ENCODE results near the gene HOXD10.

Gene HOXD10

DNA sequence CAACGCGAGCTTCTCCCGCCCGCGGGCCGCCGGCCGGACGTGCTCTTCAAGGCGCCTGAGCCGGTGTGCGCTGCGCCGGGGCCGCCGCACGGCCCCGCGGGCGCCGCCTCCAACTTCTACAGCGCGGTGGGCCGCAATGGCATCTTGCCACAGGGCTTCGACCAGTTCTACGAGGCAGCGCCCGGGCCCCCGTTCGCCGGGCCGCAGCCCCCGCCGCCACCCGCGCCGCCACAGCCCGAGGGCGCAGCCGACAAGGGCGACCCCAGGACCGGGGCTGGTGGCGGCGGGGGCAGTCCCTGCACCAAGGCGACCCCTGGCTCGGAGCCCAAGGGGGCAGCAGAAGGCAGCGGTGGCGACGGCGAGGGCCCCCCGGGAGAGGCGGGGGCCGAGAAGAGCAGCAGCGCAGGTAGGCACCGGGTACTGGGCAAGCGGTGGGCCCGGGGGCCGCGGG lies 8.8 kb upstream of the HOXD10 start:
- no peak for DNase-seq

DNA sequence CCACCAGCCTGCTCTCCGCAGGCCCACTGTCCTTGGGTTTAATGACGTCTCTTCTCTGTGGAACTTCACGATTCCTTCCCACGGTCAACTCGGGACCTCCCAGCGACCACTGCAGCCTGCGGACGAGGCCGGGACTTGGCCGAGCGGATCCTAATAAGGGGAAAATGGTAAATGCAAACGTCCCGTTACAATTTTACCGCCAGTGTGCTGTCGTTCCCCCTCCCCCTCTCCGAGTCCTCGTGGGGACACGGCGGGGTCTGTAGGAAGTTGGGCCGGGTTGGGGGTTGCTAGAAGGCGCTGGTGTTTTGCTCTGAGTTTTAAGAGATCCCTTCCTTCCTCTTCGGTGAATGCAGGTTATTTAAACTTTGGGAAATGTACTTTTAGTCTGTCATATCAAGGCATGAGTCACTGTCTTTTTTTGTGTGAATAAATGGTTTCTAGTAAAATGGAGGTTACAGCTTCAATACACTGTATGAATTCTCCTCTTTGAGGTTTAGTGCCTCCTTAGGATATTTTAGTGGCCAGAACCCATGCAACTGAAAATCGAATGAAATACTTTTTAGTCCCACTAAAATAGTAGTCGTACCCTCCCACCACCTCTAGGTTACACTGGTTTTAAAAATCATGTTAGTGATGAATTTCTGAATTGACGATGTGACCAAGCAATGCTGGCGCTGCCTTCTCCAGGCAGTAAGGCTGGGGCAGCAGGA lies 7.2 kb upstream of the HOXD10 start:
- no peak for DNase-seq

DNA sequence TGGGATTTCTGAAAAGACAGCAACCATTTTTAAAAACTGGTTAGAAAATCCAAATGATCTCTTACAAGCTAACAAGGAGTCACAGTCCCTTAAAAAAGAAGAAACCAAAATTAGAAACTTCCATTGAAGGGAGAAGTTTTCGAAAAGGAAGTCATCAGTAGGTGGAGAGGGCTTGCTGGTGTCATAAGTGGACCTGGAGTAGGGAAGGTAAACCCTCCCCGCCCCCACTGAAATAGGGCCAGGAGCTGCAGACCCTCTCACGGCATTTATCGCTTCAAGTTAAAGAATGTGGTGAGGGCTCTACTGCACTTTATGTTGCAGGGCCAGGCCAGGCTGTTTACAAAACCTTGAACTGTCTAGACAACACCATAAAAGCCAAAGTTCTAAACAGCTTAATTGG lies 6.6 kb upstream of the HOXD10 start:
- DNase-seq = no peak

DNA sequence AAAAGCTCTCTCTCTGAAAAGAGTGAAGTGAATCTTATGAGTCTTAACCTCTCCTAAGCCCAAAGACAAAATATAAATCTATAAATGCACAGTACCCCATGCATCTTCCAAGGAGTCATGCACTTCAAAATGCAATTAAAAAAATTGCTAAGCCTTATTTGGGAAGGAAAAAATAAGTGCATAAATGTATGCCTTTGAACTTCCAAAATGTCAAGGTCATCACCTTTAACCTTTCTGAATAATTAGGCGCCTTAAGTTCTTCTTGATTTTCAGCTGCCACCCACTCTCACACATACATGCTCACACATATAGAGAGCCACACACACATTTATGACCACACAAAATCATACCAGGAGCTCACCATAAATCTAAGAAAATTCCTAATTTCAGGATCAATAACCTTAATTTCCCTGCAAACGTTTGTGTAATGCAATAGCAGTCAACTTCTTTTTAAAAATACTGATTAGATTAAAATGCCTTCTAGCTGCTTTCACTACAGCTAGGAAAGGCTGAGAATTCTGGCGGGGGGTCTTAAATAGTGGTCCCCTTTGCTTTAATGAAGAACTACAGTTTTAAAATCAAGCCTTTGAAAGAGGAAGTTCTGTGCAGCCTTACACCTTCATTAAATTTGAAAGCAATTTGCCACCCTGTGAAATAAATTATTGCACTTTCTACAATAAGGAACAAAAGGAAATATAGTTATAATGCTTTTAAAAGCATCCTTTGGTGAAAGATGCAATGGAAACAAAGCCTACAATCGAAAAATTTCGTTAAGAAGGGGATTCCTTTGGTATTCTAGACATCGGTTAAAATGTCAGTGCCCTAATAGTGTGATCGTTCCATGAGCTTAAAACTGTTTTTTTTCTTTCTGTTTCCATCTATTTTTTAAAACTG lies 5.9 kb upstream of the HOXD10 start:
- no peak for DNase-seq

DNA sequence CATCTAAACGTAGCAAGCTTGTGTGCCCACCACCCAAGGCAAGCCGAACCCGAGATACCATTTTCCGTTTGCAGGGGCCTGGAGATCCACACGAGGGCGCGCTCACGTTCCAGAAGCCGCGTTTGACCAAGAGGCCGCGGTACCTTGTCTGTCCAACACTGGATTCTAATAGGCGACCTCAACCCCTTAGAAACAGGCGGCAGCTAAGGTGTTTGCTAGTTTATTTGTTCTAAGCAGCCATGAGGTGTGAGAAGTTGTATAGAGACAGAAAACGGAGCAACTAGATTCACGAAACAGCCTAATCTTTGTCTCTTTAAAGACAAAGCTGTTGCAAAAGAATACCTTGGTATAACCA lies 5.3 kb upstream of the HOXD10 start:
- DNase-seq = no peak

DNA sequence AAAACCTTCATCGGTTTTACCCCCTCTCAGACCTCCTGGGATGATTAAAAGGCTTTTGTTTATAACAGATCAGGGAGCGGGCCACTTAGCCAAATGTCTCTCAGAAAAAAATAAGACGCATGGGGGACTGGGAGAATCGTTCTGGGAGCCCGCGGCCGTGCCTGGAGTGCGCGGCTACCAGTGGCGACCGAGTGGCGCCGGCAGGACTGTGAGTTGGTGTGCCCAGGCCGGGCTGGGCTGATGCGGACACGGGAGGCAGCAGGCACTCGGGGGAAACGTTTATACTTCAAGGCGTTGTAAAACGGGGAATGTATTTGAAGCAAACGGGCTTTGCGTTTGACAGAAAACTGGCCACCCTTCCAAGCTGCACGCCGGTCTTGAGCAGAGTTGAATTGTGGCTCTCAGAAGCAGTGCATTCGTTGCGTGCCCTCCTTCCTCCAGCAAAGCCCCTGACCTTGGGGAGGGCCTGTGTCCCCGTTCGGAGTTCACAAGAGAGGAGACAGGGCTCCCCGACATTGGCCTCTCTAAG lies 4.7 kb upstream of the HOXD10 start:
- DNase-seq = no peak

DNA sequence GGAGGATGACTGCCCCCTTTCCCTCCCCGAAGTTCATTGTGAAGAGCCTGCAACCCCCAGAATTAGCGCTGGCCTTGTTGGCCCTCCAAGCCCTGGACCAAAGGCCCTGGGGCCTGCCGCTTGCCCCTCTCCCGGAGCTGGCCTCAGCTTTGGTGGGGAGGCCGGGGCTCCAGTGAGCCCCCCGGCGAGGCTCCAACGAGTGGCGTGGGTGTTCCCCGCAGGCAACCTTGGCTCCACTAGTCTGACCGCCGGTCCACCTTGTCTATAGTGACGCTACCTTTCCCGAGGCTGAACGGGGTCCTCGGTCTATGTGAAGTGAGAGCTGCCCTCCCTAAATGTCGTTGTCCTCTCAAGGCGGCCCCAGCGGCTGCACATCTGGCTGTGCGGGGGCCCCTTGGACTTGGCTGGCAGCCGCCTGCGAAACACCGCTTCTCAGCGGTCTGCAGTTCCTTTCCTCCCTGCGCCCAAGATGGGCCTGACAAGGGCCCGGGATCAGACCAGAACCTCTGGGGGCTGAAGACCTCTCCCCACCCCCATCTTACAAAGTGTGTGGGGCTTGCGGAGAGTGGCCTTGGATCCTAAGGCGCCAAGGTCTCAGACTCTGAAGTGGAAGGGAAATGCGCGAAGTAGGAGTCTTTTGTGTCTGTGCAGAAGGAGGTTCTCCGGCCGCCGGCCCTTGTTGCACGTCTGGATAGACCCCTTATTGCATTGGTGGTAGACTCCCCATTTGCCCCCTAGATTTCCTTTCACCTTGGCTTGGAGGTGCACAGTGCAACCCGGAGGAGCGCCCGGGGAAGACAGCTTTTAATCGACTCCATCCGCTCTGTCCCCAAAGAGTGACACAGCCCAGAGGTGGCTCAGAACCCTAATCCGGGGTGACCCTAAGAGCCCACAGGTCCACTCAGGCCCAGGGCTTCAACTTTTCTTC lies 3.9 kb upstream of the HOXD10 start:
- no peak for DNase-seq

DNA sequence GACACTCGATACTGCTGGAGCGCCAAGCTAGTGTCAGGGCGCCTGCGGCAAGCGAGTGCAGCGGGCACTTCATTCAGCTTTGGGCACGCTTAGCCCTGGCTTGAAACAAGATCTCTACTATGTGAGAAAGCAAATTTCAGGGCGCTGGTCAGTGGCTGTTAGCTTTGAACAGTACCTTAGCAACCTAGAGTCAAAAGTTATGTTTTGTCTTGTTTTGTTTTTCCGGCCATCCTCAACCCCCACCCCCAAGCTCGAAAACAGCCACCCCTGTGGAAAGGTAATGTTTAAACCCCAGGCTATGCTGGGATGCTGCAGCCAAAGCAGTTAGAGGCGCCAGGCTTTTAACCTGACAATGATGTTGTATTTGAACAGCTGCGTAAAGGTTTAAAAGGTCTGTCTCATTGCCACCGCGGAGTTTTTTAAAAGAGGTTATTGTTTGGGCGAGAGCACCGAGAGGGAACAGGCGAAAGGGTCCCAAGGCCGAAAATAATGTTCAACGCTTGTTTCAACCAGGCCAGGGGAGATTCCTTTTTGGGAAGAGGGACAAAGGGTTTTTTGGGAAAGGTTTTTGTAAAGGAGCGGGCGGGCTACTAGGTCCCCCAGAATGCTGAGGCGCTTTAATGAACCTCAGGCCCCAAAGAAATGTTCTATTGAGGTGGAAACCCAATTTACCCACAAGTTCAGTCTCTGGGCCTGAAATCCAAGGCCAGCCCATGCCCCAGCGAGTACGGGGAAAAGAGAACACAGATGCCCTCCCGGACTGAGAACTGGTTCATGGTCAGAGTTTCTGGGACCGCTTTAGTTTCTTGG lies 2.3 kb upstream of the HOXD10 start:
- no peak for DNase-seq

DNA sequence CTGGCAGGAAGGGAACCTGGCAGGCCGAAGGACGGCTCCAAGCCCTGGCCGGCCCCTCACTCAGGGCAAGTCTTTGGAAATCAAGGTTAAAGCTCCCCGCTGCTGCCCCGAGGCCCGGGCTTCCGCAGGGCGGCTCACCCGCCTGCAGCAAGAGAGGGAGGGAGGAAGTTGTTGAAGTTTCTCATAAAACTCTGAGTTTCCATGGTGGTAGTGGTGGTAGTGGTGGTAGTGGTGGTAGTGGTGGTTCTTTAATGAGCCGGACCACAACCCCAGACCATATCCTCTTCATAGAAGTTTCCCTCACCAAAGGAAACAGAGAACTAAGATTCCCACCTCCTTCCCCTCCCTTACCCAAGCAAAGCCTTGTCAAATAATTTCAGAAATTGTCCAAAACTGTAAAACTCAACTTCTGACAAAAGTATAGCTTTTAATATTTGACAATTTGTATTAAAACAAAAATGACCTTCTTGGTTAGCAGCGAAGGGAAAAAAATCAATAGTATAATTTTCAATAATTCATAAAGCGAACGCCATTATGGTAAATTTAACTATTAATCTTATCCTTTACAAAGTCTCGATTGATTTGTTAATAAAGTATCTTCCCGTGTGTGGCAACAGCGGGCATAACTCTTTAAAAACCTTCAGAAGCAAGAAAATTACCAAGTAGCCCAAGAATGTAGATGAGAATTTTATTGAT lies 1.5 kb upstream of the HOXD10 start:
- DNase-seq = no peak

DNA sequence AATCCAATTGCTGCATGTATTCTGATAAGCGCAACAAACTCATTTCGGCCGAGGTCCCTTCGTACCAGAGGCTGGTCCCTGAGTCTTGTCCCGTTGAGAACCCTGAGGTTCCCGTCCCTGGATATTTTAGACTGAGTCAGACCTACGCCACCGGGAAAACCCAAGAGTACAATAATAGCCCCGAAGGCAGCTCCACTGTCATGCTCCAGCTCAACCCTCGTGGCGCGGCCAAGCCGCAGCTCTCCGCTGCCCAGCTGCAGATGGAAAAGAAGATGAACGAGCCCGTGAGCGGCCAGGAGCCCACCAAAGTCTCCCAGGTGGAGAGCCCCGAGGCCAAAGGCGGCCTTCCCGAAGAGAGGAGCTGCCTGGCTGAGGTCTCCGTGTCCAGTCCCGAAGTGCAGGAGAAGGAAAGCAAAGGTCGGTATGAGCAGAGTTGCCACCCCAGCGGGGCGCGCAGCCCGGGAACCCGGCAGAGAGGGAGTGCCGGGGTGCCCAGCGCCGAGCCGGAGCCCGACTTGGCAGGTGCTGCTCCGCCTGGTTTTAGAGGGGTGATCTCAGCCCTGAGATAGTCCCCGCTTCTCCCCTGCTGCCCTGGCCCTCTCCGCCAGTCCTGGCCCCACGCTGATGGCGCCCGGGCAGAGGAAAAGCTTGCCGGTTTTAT lies 714 bp downstream of the HOXD10 start:
- DNase-seq = no peak

DNA sequence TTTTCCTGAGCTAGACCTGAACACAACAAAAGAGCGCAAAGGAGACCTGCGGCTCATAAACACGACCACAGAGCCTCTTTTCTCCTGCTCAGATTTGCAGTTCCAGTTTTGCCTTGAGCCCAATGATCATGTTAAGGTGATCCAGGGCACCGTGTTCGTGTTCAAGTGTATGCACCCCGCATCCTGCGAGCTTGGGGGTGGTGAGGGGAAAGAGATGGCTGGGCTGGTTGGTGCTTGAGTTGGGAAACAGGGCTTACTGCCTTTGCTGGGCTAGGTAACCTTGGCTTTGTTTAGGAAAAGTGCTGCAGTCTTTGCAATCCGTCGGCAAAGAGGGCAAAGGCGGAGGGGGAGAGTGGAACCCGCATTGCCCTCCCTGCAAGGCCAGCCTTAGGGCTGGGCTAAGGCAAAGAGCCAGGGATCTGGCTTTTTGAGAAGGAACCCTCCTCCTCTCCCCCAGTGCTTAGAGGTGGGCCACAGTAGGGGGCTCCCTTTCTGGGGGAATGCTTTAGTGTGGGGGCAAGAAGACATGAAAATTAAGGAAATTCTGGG lies 1.3 kb downstream of the HOXD10 start:
- DNase-seq = no peak

DNA sequence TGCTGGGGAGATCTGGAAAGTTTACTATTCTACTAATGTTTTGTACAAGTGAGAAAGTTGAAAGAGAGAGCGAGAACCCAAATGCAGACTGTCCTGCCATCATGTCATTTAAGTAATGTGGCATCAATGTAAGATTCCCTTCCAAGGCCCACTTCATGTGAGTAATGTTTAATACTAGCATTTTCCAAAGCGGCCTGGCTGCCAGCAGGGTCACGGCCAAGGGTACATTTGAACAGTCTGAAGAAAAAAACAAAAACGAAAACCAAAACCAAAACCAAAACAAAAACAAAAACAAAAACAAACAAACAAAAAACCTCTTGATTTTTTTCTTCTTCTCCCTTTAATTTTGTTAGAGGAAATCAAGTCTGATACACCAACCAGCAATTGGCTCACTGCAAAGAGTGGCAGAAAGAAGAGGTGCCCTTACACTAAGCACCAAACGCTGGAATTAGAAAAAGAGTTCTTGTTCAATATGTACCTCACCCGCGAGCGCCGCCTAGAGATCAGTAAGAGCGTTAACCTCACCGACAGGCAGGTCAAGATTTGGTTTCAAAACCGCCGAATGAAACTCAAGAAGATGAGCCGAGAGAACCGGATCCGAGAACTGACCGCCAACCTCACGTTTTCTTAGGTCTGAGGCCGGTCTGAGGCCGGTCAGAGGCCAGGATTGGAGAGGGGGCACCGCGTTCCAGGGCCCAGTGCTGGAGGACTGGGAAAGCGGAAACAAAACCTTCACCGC lies 2.2 kb downstream of the HOXD10 start:
- no peak for DNase-seq

DNA sequence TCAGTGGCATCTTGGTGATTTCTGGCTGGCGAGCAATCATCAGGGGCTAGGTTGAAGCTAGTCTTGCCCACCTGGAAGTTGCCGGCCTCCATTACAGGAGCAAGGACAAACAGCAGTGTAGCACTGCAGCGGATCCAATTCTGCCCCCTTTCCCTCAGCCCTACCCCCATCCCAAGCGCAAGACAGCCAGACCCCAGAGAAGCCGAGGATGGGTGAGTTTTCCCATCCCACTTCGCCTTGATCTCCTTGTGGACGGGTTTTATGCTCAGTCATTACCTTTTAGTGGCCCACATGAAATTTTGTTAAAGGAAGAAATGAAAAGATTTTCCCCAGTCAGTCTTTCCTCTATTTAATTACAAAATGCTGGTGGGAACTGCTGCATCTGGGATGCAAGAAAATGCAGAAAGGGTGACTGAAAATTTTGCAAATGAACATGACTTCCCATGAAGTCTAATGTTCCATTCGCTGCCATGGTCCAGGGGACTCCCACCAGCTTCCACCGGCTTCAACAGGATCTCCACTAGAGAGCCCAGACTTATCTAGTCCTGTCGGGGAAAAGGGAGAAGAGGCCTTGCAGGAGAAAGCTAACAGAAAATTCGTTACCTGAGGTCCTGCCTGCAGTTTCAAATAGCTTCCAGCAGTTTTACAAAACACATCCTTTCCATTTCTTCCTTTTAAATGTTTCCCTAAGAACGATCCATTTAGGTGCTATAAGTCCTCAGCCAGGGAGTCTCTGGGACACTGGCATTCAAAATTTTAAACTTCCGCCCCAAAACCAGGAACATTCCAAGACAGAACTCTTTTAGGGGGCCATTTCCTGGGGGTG lies 4.0 kb downstream of the HOXD10 start:
- DNase-seq = no peak

DNA sequence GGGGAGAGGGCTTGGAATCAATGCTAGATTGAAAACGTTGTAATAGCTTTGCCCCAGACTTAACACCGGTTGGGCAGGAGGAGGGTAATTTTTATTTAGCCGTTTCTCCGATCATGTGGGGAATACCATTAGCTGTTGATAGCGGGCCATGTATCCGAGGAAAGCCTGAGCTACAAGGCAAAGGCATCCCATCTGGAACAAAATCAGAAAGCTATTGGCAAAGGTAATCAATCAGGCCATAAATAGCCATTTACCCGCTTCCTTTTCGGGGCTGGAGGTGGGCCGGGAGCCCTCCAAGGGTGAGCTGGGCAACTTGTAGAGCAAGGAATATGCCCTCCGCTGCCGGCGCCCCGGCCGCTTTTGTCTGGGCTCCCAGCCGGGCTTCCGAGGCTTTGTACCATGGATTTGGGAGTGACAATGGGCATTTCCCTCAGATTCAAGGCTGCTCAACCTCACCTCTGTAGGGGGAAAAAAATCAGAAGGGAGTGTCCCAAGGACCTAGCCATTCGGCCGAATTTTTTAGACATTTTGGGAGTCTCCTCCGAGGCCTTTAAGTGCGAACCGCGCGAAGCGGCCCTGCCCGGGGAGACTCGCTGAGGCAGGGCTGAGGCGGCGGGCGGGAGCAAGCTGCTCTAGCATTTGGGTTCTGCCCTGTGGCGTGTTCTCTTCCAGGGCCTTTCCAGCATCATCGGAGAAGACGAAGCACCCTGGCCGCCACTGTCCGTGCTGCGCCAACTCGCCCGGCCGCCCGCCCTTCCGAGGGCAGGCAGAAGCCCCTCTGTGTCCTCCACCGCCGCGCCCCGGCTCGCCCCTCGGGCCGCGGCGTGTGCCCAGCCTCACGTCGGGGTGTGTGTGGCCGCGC lies 4.8 kb downstream of the HOXD10 start:
- no peak for DNase-seq

DNA sequence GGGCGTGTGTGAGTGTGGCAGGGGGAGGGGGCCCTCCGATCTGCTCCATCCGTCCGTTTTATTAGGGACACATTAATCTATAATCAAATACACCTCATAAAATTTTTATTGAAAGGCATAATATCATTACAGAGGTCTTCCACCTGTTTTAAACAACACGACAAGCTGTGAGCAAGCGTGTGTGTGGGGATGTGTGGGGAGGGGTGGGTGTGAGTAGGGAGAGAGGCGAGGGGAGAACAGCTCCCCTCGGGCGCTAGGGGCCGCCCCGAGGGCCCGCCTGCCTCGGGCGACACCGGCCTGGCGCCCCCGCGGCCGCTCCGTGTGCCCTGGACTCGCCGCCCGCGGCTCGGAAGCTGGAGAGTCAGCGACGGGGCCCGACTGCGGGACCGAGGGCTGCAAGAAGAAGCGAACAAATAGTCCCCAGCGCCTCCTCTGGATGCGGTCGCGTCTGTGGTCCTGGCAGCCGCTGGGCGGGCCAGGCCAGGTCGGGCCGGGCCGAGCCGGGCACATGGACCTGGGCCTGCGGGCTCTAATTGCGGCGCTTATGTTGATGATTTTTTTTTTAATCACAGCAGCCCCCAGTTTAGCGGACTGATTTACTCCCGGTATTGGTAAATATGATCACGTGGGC lies 5.6 kb downstream of the HOXD10 start:
- DNase-seq = no peak

DNA sequence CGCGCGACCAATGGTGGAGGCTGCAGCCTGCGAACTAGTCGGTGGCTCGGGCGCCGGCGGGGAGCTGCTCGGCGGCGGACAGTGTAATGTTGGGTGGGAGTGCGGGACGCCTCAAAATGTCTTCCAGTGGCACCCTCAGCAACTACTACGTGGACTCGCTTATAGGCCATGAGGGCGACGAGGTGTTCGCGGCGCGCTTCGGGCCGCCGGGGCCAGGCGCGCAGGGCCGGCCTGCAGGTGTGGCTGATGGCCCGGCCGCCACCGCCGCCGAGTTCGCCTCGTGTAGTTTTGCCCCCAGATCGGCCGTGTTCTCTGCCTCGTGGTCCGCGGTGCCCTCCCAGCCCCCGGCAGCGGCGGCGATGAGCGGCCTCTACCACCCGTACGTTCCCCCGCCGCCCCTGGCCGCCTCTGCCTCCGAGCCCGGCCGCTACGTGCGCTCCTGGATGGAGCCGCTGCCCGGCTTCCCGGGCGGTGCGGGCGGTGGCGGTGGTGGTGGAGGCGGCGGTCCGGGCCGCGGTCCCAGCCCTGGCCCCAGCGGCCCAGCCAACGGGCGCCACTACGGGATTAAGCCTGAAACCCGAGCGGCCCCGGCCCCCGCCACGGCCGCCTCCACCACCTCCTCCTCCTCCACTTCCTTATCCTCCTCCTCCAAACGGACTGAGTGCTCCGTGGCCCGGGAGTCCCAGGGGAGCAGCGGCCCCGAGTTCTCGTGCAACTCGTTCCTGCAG lies 6.3 kb downstream of the HOXD10 start, which contains the start of gene HOXD9:
HOXD9 (plus strand) TSS at position 37 of the 728 bp plus-strand sequence; CDS start at position 87, 50 bp downstream.
- no peak for DNase-seq

Measured in activated naive CD4-positive, alpha-beta T cell treated with Interleukin-2 at 50 U/mL for 16 hours (primary cell).